BE2C (cell line): ENCODE data around the gene PHLDB2.

Experiments used
- DNase-seq: peaks from one replicate; pipeline ENCODE4 v3.0.0-alpha.2; 2020
- H3K27me3 ChIP-seq: fragments of 250-450 bp; sonication (Bioruptor Pico); 2 replicates; pipeline ENCODE4 v1.5.1; 2020; ENCODE audit warnings: mild to moderate bottlenecking
- H3K36me3 ChIP-seq: fragments of 250-450 bp; sonication (Bioruptor Pico); 2 replicates; pipeline ENCODE4 v1.5.1; 2020; ENCODE audit warnings: mild to moderate bottlenecking
- H3K4me1 ChIP-seq: fragments of 250-450 bp; sonication (Bioruptor Pico); 2 replicates; pipeline ENCODE4 v1.5.1; 2020
- H3K4me3 ChIP-seq: 2 replicates; pipeline ENCODE4 v1.5.1; 2011; ENCODE audit warnings: low read depth, low read length
- H3K9me3 ChIP-seq: fragments of 250-450 bp; sonication (Bioruptor Pico); 2 replicates; pipeline ENCODE4 v1.5.1; 2020
- TF ChIP-seq, protein P1 (sequence below): IDR thresholded peaks from 2 replicates; pipeline ENCODE4 v1.5.1; 2012; ENCODE audit warnings: mild to moderate bottlenecking, low read depth, low read length

PHLDB2 gene

DNA sequence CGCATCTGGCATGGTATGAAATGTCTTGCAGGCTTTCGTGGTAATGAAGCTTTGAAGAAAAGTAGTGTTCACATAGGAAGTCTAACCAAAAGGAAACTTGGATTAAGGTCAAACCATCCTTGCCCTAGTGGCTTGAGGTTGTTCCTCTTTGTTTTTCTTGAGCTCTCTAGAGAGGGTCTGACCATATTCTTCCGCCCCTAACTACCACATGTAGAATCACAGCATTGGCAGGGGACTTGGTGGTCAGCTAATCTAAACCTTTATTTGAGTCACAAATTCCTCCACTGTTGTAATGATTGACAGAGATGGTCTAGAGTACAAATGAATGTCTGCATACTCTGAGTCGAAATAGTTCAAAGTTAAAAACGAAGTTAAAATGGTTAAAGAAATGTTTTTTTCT lies 39.1 kb upstream of the PHLDB2 start:
- Histone ChIP-seq H3K36me3 (no peaks in the 10 kb centered on the region), H3K9me3 (no peaks in the 10 kb centered on the region), H3K27me3 (no peaks in the 10 kb centered on the region), H3K4me3 (no peak overlapping the region), H3K4me1 (no peaks in the 10 kb centered on the region)
- TF ChIP-seq, protein P1, sequence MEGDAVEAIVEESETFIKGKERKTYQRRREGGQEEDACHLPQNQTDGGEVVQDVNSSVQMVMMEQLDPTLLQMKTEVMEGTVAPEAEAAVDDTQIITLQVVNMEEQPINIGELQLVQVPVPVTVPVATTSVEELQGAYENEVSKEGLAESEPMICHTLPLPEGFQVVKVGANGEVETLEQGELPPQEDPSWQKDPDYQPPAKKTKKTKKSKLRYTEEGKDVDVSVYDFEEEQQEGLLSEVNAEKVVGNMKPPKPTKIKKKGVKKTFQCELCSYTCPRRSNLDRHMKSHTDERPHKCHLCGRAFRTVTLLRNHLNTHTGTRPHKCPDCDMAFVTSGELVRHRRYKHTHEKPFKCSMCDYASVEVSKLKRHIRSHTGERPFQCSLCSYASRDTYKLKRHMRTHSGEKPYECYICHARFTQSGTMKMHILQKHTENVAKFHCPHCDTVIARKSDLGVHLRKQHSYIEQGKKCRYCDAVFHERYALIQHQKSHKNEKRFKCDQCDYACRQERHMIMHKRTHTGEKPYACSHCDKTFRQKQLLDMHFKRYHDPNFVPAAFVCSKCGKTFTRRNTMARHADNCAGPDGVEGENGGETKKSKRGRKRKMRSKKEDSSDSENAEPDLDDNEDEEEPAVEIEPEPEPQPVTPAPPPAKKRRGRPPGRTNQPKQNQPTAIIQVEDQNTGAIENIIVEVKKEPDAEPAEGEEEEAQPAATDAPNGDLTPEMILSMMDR: no peak
- DNase-seq: no peak

DNA sequence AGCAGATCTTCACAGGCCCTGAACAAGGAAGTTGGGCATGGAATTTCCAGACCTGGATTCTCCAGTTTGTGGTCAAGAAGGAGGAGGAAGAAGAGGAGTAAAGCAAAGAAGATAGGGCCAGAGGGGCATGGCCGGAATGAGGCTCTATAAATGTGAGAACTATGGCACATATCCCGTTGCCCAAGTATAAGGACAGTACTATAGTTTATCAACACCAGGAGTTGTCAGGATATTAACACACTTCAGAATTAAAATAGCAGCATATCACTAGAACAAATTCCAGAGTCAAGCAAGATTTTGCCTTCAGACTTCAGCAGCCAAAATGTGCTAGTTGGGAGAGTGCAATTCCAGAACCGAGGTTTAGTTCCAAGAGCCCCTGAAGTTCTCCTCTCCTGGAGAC lies 38.4 kb upstream of the PHLDB2 start:
- no peak for DNase-seq
- Histone ChIP-seq H3K9me3 (no peaks in the 10 kb centered on the region), H3K4me1 (no peaks in the 10 kb centered on the region), H3K27me3 (no peaks in the 10 kb centered on the region), H3K36me3 (no peaks in the 10 kb centered on the region), H3K4me3 (no peak overlapping the region)
- TF ChIP-seq, protein P1: no peak

DNA sequence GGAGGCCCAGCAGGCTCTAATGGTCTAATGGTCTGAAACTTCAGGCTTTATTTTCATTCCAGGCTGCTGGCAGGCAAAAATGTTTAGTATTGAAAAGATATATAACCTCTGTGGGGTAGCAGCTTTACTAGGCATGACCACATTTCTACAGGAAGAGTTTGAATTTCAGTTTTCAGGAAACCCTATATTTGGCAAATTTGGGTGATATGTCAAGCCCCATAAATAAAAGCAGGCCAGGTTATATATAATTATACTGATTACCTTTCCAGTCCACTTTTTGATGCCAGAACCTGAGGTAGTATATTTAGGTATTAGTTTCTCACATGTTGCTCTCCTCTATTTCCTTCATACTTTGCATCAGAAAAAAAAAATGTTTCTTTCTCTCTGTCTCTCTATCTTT lies 37.2 kb upstream of the PHLDB2 start:
- DNase-seq: no peak
- Histone ChIP-seq H3K4me1 (no peaks in the 10 kb centered on the region), H3K27me3 (no peaks in the 10 kb centered on the region), H3K36me3 (no peaks in the 10 kb centered on the region), H3K9me3 (no peaks in the 10 kb centered on the region), H3K4me3 (no peak overlapping the region)
- TF ChIP-seq, protein P1: no peak

DNA sequence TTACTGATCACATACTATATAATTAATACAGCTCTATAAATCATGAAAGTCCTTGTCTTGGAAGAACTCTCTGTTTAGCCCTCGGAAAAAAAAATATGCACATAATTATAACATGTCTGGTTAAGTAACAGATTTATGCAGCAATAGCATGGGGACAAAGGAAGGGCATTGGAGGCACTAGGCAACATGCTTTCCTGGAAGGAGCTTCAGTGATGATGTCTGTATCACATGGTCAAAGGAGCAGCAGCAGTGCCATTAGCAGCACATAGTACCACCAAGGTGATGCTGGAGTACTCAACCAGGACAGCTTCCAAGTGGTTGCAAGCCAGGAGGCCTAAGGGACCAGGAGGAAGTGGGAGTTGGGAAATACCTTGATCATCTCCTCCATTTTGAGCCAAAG lies 36.3 kb upstream of the PHLDB2 start:
- TF ChIP-seq, protein P1: no peak
- H3K9me3 ChIP-seq: no peaks in the 10 kb centered on the region
- no peak for DNase-seq
- H3K4me3 ChIP-seq: no peak overlapping the region
- no peaks in the 10 kb centered on the region for H3K27me3 ChIP-seq
- no peaks in the 10 kb centered on the region for H3K4me1 ChIP-seq
- H3K36me3 ChIP-seq: no peaks in the 10 kb centered on the region

DNA sequence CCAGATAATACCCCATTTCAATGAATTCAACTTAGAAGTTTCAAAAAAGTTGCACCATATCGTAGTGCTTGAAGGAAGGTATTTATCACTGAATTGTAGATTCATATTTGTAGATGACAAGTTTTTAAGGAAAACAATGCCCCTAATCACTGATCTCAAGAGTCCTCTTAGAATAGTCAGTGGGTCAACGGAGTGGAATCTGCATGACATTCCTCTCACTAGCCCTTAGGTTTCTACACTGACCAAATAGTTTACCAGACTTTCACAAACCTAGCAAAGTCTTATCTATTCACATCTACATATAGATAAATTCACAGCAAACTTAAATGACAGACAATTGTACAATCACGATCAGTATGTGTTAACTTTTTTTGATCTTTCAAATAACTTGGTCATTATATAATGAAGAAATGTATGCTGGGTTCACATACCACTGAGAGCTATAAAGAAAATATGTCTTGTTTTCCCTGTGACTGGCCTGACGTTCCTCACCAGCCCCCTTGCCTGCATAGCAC lies 35.7 kb upstream of the PHLDB2 start:
- Histone ChIP-seq H3K27me3 (no peaks in the 10 kb centered on the region), H3K4me1 (no peaks in the 10 kb centered on the region), H3K9me3 (no peaks in the 10 kb centered on the region), H3K4me3 (no peak overlapping the region), H3K36me3 (no peaks in the 10 kb centered on the region)
- TF ChIP-seq, protein P1: no peak
- DNase-seq: no peak

DNA sequence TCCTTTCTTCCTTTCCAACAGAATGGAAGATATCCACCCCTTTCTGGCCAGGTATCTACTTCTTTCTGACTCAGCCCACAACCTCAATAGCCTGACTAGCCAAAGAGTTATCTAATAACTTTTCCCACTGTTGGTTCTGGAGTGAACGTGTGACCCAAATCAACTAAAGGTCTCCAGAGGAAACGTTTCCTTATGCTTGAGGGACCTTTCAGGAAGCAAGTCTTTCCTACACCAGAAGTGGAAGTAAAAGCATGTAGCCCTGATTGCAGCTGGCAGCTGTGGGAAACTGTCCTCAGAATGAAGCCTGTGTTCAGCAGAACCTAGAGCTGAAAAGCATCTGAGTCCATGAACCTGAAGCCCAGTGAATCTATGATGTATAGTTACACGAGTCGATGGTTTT lies 34.7 kb upstream of the PHLDB2 start:
- no peak overlapping the region for H3K4me3 ChIP-seq
- H3K4me1 ChIP-seq: no peaks in the 10 kb centered on the region
- DNase-seq: no peak
- no peaks in the 10 kb centered on the region for H3K27me3 ChIP-seq
- TF ChIP-seq, protein P1: no peak
- no peaks in the 10 kb centered on the region for H3K36me3 ChIP-seq
- no peaks in the 10 kb centered on the region for H3K9me3 ChIP-seq
